Measurements from ENCODE around the gene RANBP1.

RANBP1 gene

DNA sequence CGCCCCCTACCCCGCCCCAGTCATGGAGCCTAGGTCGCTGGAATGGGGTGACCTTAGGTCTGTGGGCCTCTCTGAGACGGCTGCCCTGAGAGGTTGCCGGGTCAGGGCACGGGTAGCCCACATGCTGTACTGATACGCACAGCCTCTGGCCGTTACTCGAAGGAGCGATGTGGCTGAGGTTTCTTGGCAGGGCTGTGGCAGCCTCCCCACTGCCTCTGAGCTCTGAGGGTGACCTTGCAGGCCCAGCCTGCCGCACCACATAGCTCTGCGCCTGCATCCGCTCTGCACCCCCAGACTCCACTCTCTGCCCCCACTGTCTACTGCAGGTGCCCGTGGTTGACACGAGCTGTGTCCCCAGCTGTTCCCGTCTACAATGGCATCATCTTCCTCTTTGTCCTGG lies 23.0 kb downstream of the RANBP1 start:
- DNase-seq, result no peak

GRCh38 chr22:20139391-20140106 lies 23.6 kb downstream of the RANBP1 start:
- DNase-seq, result no peak

DNA sequence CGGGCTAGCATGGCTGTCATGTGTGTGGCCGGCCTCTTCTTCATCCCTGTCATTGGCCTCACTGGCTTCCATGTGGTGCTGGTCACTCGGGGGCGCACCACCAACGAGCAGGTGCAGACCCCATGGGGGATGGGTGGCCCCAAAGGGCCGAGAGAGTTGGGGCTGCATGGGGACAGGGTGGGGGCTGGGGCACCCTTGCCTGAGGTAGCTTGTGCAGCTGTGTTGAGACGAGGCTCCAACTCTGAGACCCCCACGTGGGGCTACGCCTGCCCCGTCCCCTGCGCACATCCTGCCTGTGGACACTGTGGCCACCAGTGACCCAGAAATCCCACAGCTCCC lies 24.2 kb downstream of the RANBP1 start:
- no peak for DNase-seq

- DNase-seq, result no peak
These were observed 24.6 kb downstream of the RANBP1 start for GRCh38 chr22:20140521-20140964.

DNA sequence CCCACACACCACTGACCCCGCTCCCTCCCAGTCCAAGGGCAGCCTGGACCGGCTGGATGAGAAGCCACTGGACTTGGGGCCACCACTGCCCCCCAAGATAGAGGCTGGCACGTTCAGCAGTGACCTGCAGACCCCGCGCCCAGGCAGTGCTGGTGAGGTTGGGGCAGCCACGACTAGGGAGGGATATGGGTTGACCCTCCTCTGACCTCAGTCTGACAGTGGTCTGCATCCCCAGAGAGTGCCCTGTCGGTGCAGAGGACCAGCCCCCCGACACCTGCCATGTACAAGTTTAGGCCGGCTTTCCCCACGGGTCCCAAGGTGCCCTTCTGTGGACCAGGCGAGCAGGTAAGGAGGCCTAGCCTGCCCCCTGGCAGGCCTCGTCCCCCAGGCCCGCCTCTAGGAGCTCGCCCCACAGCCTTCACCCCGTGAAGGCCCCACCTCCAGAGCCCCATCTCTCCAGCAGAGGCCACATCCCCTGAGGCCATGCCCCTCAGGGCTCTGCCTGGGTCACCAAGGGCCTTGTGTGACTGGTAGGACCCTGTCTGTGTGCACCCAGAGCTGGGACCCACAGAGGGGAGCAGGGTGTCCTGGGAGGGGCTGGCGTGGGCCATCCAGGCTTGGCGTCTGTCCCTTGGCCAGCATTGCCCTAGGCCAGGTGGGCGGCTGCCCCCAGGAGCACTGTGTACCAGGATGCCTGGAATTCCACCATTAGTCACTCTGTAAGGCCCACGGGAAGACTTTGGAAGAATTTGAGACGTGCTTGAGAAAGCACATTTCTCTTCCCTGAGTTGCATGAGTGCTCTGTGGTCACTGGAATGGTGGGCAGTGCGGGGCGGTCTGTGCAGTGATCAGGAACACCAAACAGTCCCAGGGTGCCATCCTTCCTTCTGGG lies 25.5 kb downstream of the RANBP1 start:
- DNase-seq, result no peak

GRCh38 chr22:20142711-20143621 lies 27.1 kb downstream of the RANBP1 start:
- no peak for DNase-seq

DNA sequence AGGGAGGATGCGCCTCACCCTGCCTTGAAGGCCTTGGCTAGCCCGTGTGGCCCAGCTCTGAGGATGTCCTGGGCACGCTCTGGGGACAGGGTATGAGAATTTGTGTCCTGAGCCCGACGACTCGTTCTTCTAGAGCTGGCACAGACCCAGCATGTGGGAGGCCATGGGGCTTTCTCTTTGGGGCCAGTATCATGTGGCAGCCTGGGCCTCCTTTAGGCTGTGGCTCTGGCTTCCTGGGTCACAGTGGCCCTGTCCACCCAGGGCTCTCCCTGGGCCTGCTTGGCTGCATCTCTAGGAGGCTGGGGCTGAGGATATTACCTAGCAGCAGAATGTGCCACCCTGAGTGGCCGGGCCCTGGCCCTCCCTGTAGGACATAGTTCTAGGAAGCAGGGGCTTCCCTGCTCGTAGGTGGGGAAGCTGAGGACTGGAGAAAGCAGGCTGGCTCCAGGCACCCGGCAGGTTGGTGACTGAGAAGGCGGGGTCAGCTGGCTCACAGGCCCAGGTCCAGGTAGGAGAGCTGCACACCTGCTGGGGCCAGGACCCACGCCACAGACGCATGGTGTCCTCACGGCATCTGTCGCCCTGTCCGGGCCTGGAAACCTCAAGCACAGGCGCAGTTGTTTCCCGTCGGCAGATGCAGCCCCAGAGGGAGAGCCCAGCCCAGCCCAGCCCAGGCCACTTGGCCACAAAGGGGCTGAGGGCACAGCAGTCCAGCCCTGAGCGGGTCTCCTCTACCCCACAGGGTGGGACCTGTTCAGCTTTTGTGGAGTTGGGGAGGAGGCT lies 28.2 kb downstream of the RANBP1 start:
- DNase-seq, result no peak

- no peak for DNase-seq
These were observed 29.4 kb downstream of the RANBP1 start for GRCh38 chr22:20145206-20145831.

- DNase-seq, result no peak
These were observed 29.9 kb downstream of the RANBP1 start for GRCh38 chr22:20145832-20146223.

- no peak for DNase-seq
These were observed 30.9 kb downstream of the RANBP1 start for GRCh38 chr22:20146777-20147176.

GRCh38 chr22:20147237-20147988 lies 31.5 kb downstream of the RANBP1 start:
- DNase-seq, result no peak

- DNase-seq, result no peak
These were observed 32.5 kb downstream of the RANBP1 start for GRCh38 chr22:20148414-20148813.

- no peak for DNase-seq
These were observed 33.6 kb downstream of the RANBP1 start for GRCh38 chr22:20149257-20150250.

GRCh38 chr22:20150381-20151275 lies 34.7 kb downstream of the RANBP1 start, which contains the start of gene CCDC188:
TSS of gene CCDC188 (minus strand) at chr22:20151055. CDS start at chr22:20150986, 69 bp downstream.
- DNase-seq, result no peak

GRCh38 chr22:20151276-20151588 lies 35.3 kb downstream of the RANBP1 start:
- DNase-seq, result no peak

- DNase-seq, result no peak
These were observed 36.6 kb downstream of the RANBP1 start for GRCh38 chr22:20152464-20152890.

GRCh38 chr22:20153945-20154344 lies 38.0 kb downstream of the RANBP1 start:
- DNase-seq, result no peak

- no peak for DNase-seq
These were observed 38.8 kb downstream of the RANBP1 start for GRCh38 chr22:20154602-20155187.
